Aorta (tissue), 5 donors: Measurements from ENCODE around the gene FBXO3. TPM values are rescaled to one million over a fixed set of nuclear protein-coding genes. Genes with fewer than 3 reads are reported as not detected.
A peak's percentile ranks its signal among the peaks of the same experiment; 100 is the strongest.

Experiments
- ATAC-seq: fragments of 200-7000 bp; cut with Tn5 transposase; one replicate; pipeline ENCODE4 v1.9.1; 2022; ENCODE audit warnings: moderate library complexity; ENCODE audit not compliant: low FRiP score
- DNase-seq, 2 donors: peaks; one replicate each; pipeline ENCODE4 v3.0.0-alpha.2; 2020
- H3K27ac ChIP-seq, 2 donors: one replicate each; pipeline ENCODE4 v1.5.1; 2013; ENCODE audit warnings: low read length in 2 of 2, mild to moderate bottlenecking in 2 of 2, moderate library complexity in 2 of 2, control low read depth in 1 of 2, inconsistent platforms in 1 of 2, low read depth in 1 of 2
- H3K27me3 ChIP-seq, 2 donors: one replicate each; pipeline ENCODE4 v1.6.1; 2013; ENCODE audit warnings: control low read depth in 1 of 2, low read length in 1 of 2, mild to moderate bottlenecking in 1 of 2, moderate library complexity in 1 of 2; ENCODE audit not compliant: insufficient read depth in 2 of 2, control insufficient read depth in 1 of 2
- H3K36me3 ChIP-seq, 2 donors: one replicate each; pipeline ENCODE4 v1.6.1; 2013; ENCODE audit warnings: control low read depth in 1 of 2, low read length in 1 of 2, mild to moderate bottlenecking in 1 of 2; ENCODE audit not compliant: insufficient read depth in 2 of 2, control insufficient read depth in 1 of 2
- H3K4me1 ChIP-seq, 2 donors: one replicate each; pipeline ENCODE4 v1.6.1; 2013; ENCODE audit warnings: low read length in 2 of 2, control low read depth in 1 of 2, mild to moderate bottlenecking in 1 of 2, moderate library complexity in 1 of 2; ENCODE audit not compliant: insufficient read depth in 2 of 2, control insufficient read depth in 1 of 2
- H3K4me3 ChIP-seq, 2 donors: one replicate each; pipeline ENCODE4 v1.5.1; 2013; ENCODE audit warnings: low read length in 2 of 2, control low read depth in 1 of 2, mild to moderate bottlenecking in 1 of 2
- H3K9me3 ChIP-seq: one replicate; pipeline ENCODE4 v1.6.1; 2013; ENCODE audit warnings: mild to moderate bottlenecking, low read length; ENCODE audit not compliant: control insufficient read depth
- WGBS, 2 donors: extraction: QIAGEN DNeasy Blood & Tissue Kit; methylation state at CpG; one replicate each; pipeline ENCODE4 v1.1.7; 2013; 5-methylcytosine and 5-hydroxymethylcytosine counted together
- intact Hi-C, 2 donors: fragments of 100-400 bp; cut with DNase I; formaldehyde crosslinking; loops; one replicate each; pipeline versions ENCODE4 v1.14.2 to v1.15.0; 2022
- polyA plus RNA-seq, 2 donors: library from polyadenylated mRNA; stranded (reverse); fragments of 200-250 nt; gene quantifications; one replicate each; pipeline ENCODE4 v1.2.3, GENCODE V29; 2013
- total RNA-seq, 2 donors: library from RNA; stranded (reverse); fragmentation: NEBNext Ultra II Directional; extraction: Animal tissue kit (Norgen Biotek cat#: 25700); gene quantifications; one replicate each; pipeline ENCODE4 v1.2.1, GENCODE V29; 2021
- donor health status: healthy with polysubstance abuse.
- donor health status: Bipolar disorder and iron deficiency.
- donor health status: DM: no; HTN: no; CAD: no.
- donor health status: DM: no; HTN: no; CAD: no.
- donor health status: DM: yes; HTN: yes; CAD: no.

FBXO3 gene
- total and polyA plus RNA-seq, 4 donors = 17.8 to 35.8 (median 30.9) TPM

- WGBS, 2 donors = 94 to 98% methylated on average over 2 of the region's 2 CpGs
- H3K36me3 ChIP-seq = peaks cover 2 to 4% of the 10 kb centered on the region in 2 donors
- ATAC-seq = no peak
- no peak overlapping the region for H3K27ac ChIP-seq
- intact Hi-C loops = no loop called here
- no peak overlapping the region for H3K4me3 ChIP-seq
- no peak for DNase-seq
- peaks cover 0 to 1% of the 10 kb centered on the region in 2 donors for H3K4me1 ChIP-seq
- H3K27me3 ChIP-seq = no peaks in the 10 kb centered on the region
- no peaks in the 10 kb centered on the region for H3K9me3 ChIP-seq
Measured at GRCh38 chr11:33761471-33761870, 12.8 kb downstream of the FBXO3 start.

- no peak for ATAC-seq
- peaks cover 0 to 2% of the 10 kb centered on the region in 2 donors for H3K36me3 ChIP-seq
- no peaks in the 10 kb centered on the region for H3K4me1 ChIP-seq
- no peak for DNase-seq
- H3K27me3 ChIP-seq = no peaks in the 10 kb centered on the region
- no peak overlapping the region for H3K27ac ChIP-seq
- intact Hi-C loops = no loop called here
- whole genome bisulfite sequencing, 2 donors = 6 to 9% methylated on average over 4 of the region's 4 CpGs
- no peak overlapping the region for H3K4me3 ChIP-seq
- H3K9me3 ChIP-seq = no peaks in the 10 kb centered on the region
Measured at GRCh38 chr11:33753304-33753967, 20.9 kb downstream of the FBXO3 start.

GRCh38 chr11:33751878-33752277 is 22.4 kb downstream of the FBXO3 start:
- no peak for ATAC-seq
- H3K27ac ChIP-seq = no peak overlapping the region
- H3K9me3 ChIP-seq = no peaks in the 10 kb centered on the region
- no peaks in the 10 kb centered on the region for H3K27me3 ChIP-seq
- 73 to 78% methylated on average over 3 of the region's 3 CpGs for WGBS, 2 donors
- H3K4me3 ChIP-seq = no peak overlapping the region
- intact Hi-C loops = no loop called here
- no peak for DNase-seq
- peaks cover 0 to 2% of the 10 kb centered on the region in 2 donors for H3K4me1 ChIP-seq
- H3K36me3 ChIP-seq = peaks cover 0 to 2% of the 10 kb centered on the region in 2 donors

- Histone ChIP-seq H3K4me1 (peaks cover 0 to 2% of the 10 kb centered on the region in 2 donors), H3K36me3 (peaks cover under 1 to 3% of the 10 kb centered on the region in 2 donors), H3K27ac (no peak overlapping the region), H3K4me3 (no peak overlapping the region), H3K9me3 (no peaks in the 10 kb centered on the region), H3K27me3 (no peaks in the 10 kb centered on the region)
- DNase-seq = no peak
- intact Hi-C loops = loop anchor here in 1 of 2 donors (10.0 kb wide), 1 partner anchor 203 kb away; no protein-coding TSS in a partner anchor
- 5 to 7% methylated on average over 2 of the region's 2 CpGs for WGBS, 2 donors
- no peak for ATAC-seq
Measured at GRCh38 chr11:33747979-33748378, 26.3 kb downstream of the FBXO3 start.

- ATAC-seq = no peak
Measured at GRCh38 chr11:33743291-33743690, 31.0 kb downstream of the FBXO3 start.

GRCh38 chr11:33742249-33742851 is 32.0 kb downstream of the FBXO3 start:
- Histone ChIP-seq H3K36me3 (peaks cover 4 to 5% of the 10 kb centered on the region in 2 donors), H3K9me3 (no peaks in the 10 kb centered on the region), H3K4me3 (no peak overlapping the region), H3K27me3 (no peaks in the 10 kb centered on the region), H3K27ac (no peak overlapping the region), H3K4me1 (peaks cover 0 to 2% of the 10 kb centered on the region in 2 donors)
- no peak for DNase-seq
- WGBS, 2 donors = 69 to 77% methylated on average over 3 of the region's 3 CpGs
- no peak for ATAC-seq
- intact Hi-C loops = loop anchor here in 1 of 2 donors (5.0 to 10.0 kb wide), 2 partner anchors 198 to 380 kb away; no protein-coding TSS in a partner anchor

More at GRCh38 chr11:33743291-33743690, 31.0 kb downstream of the FBXO3 start:
- Histone ChIP-seq H3K9me3 (no peaks in the 10 kb centered on the region), H3K4me1 (peaks cover 0 to 2% of the 10 kb centered on the region in 2 donors), H3K36me3 (peaks cover 4 to 5% of the 10 kb centered on the region in 2 donors), H3K27ac (no peak overlapping the region), H3K27me3 (no peaks in the 10 kb centered on the region), H3K4me3 (no peak overlapping the region)
- DNase-seq = no peak
- intact Hi-C loops = loop anchor here in 1 of 2 donors (5.0 to 10.0 kb wide), 2 partner anchors 198 to 381 kb away; no protein-coding TSS in a partner anchor
- WGBS, 2 donors = 82 to 87% methylated on average over 5 of the region's 5 CpGs

- intact Hi-C loops = loop anchor here in 1 of 2 donors (5.0 to 10.0 kb wide), 2 partner anchors 197 to 380 kb away; no protein-coding TSS in a partner anchor
Measured at GRCh38 chr11:33741806-33742205, 32.5 kb downstream of the FBXO3 start.

GRCh38 chr11:33737362-33737821 is 36.9 kb downstream of the FBXO3 start:
- H3K4me3 ChIP-seq = no peak overlapping the region
- no peaks in the 10 kb centered on the region for H3K9me3 ChIP-seq
- ATAC-seq = no peak
- H3K4me1 ChIP-seq = no peaks in the 10 kb centered on the region
- 45 to 47% methylated on average over 3 of the region's 3 CpGs for WGBS, 2 donors
- H3K27ac ChIP-seq = peak overlapping the region in 1 of 2 donors; percentile 7
- no peak for DNase-seq
- intact Hi-C loops = loop anchor here (2.0 to 5.0 kb wide), 4 partner anchors 35 to 195 kb away; partner anchors contain the start of genes C11orf91 (in 1 of the 2) and FBXO3 (in 1 of the 2)
- H3K27me3 ChIP-seq = no peaks in the 10 kb centered on the region
- no peaks in the 10 kb centered on the region for H3K36me3 ChIP-seq

More at GRCh38 chr11:33741806-33742205, 32.5 kb downstream of the FBXO3 start:
- Histone ChIP-seq H3K9me3 (no peaks in the 10 kb centered on the region), H3K27ac (no peak overlapping the region), H3K4me3 (no peak overlapping the region), H3K27me3 (no peaks in the 10 kb centered on the region), H3K4me1 (no peaks in the 10 kb centered on the region), H3K36me3 (peaks cover 4 to 5% of the 10 kb centered on the region in 2 donors)
- 90% methylated on average over 7 of the region's 7 CpGs for WGBS, 2 donors
- ATAC-seq = no peak
- no peak for DNase-seq
